ENCODE data around the gene PLAU. TPM values are rescaled to one million over a fixed set of nuclear protein-coding genes. Genes with fewer than 3 reads are reported as not detected.
"Not testable (repeated sequence)": the region's sequence is repeated elsewhere in the genome, so short reads cannot be mapped to it uniquely, and the experiment has no call there.

PLAU gene
- total and polyA plus RNA-seq, 2 donors (not counting 1 experiment from before 2014, with no cell fraction given), result 93.6 to 98.9 TPM

GRCh38 chr10:73890261-73890660, 20.7 kb upstream of the PLAU start:
- Histone ChIP-seq H3K36me3 (ENCODE audit: control insufficient read depth, insufficient read depth, low read length) (no peaks in the 10 kb centered on the region), H3K27ac (ENCODE audit: insufficient read depth, low read length) (no peak overlapping the region), H3K79me2 (ENCODE audit: control insufficient read depth, insufficient read depth, low read length) (no peaks in the 10 kb centered on the region), H4K20me1 (ENCODE audit: control insufficient read depth, extremely low read depth, insufficient read depth, low read length) (no peaks in the 10 kb centered on the region), H3K4me2 (ENCODE audit: extremely low read depth, insufficient read depth, low read length) (no peak overlapping the region), H2AFZ (ENCODE audit: low read length) (no peak overlapping the region), H3K4me1 (ENCODE audit: control insufficient read depth, extremely low read depth, insufficient read depth, low read length) (peaks cover 37% of the 10 kb centered on the region), H3K9ac (ENCODE audit: insufficient read depth, low read length) (no peak overlapping the region), H3K9me3 (ENCODE audit: control insufficient read depth, insufficient read depth, low read depth, low read length) (no peaks in the 10 kb centered on the region), H3K27me3 (ENCODE audit: control insufficient read depth, insufficient read depth, low read length) (no peaks in the 10 kb centered on the region), H3K4me3 (replicated peaks in 1 of 4; ENCODE audit: control extremely low read depth in 1 of 4, insufficient read depth in 1 of 4, low read depth in 3 of 4, low read length in 4 of 4) (no peak overlapping the region)
- TF ChIP-seq EZH2 (IDR thresholded peaks at IDR 0.05; ENCODE audit: low read length, missing control alignments) (no peak), CTCF (conservative IDR thresholded peaks at IDR 0.05 in 1 of 2, IDR thresholded peaks at IDR 0.05 in 1 of 2; ENCODE audit: low read depth in 1 of 2, low read length in 2 of 2) (no peak)
- DNase-seq (ENCODE audit: low read depth in 2 of 2), result no peak

DNA sequence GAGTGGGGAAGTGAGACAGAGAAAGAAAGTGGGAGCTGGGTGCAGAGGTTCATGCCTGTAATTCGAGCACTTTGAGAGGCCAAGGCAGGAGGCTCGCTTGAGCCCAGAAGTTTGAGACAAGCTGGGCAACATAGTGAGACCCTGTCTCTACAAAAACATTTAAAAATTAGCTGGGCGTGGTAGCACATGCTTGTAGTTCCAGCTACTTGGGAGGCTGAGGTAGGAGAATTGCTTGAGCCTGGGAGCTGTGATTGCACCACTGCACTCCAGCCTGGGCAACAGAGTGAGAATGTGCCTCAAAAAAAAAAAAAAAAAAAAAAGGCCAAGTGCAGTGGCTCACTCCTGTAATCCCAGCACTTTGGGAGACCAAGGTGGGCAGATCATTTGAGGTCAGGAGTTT, 20.1 kb upstream of the PLAU start:
- not testable (repeated sequence) for H3K79me2 ChIP-seq (ENCODE audit: control insufficient read depth, insufficient read depth, low read length); H4K20me1 ChIP-seq (ENCODE audit: control insufficient read depth, extremely low read depth, insufficient read depth, low read length); H2AFZ ChIP-seq (ENCODE audit: low read length); H3K9me3 ChIP-seq (ENCODE audit: control insufficient read depth, insufficient read depth, low read depth, low read length); H3K27me3 ChIP-seq (ENCODE audit: control insufficient read depth, insufficient read depth, low read length); H3K36me3 ChIP-seq (ENCODE audit: control insufficient read depth, insufficient read depth, low read length); H3K4me2 ChIP-seq (ENCODE audit: extremely low read depth, insufficient read depth, low read length); DNase-seq (ENCODE audit: low read depth in 2 of 2); H3K4me3 ChIP-seq (replicated peaks in 1 of 4; ENCODE audit: control extremely low read depth in 1 of 4, insufficient read depth in 1 of 4, low read depth in 3 of 4, low read length in 4 of 4); H3K9ac ChIP-seq (ENCODE audit: insufficient read depth, low read length); H3K27ac ChIP-seq (ENCODE audit: insufficient read depth, low read length)
- peaks cover 37% of the 10 kb centered on the region for H3K4me1 ChIP-seq (ENCODE audit: control insufficient read depth, extremely low read depth, insufficient read depth, low read length)

- H2AFZ ChIP-seq (ENCODE audit: low read length), result no peak overlapping the region
- no peaks in the 10 kb centered on the region for H3K36me3 ChIP-seq (ENCODE audit: control insufficient read depth, insufficient read depth, low read length)
- no peaks in the 10 kb centered on the region for H4K20me1 ChIP-seq (ENCODE audit: control insufficient read depth, extremely low read depth, insufficient read depth, low read length)
- H3K27me3 ChIP-seq (ENCODE audit: control insufficient read depth, insufficient read depth, low read length), result no peaks in the 10 kb centered on the region
- no peak for DNase-seq (ENCODE audit: low read depth in 2 of 2)
- no peak overlapping the region for H3K27ac ChIP-seq (ENCODE audit: insufficient read depth, low read length)
- no peak for TF ChIP-seq EZH2 (IDR thresholded peaks at IDR 0.05; ENCODE audit: low read length, missing control alignments)
- TF ChIP-seq CTCF (conservative IDR thresholded peaks at IDR 0.05 in 1 of 2, IDR thresholded peaks at IDR 0.05 in 1 of 2; ENCODE audit: low read depth in 1 of 2, low read length in 2 of 2), result no peak
- H3K9ac ChIP-seq (ENCODE audit: insufficient read depth, low read length), result no peak overlapping the region
- H3K4me1 ChIP-seq (ENCODE audit: control insufficient read depth, extremely low read depth, insufficient read depth, low read length), result peaks cover 33% of the 10 kb centered on the region
- no peak overlapping the region for H3K4me3 ChIP-seq (replicated peaks in 1 of 4; ENCODE audit: control extremely low read depth in 1 of 4, insufficient read depth in 1 of 4, low read depth in 3 of 4, low read length in 4 of 4)
- no peaks in the 10 kb centered on the region for H3K79me2 ChIP-seq (ENCODE audit: control insufficient read depth, insufficient read depth, low read length)
- no peak overlapping the region for H3K4me2 ChIP-seq (ENCODE audit: extremely low read depth, insufficient read depth, low read length)
- no peaks in the 10 kb centered on the region for H3K9me3 ChIP-seq (ENCODE audit: control insufficient read depth, insufficient read depth, low read depth, low read length)
These were observed 19.4 kb upstream of the PLAU start for GRCh38 chr10:73891540-73891939.
